SU-DHL-6 (cell line): ENCODE measurements around the gene KCNJ1.

Experiments used
- H2AFZ ChIP-seq: fragments of 200-600 bp; sonication (generic); 2 replicates; pipeline ENCODE4 v1.6.1; 2014; ENCODE audit warnings: low read depth, mild to moderate bottlenecking, moderate library complexity, mixed read lengths, antibody characterized with exemption, low read length; ENCODE audit not compliant: severe bottlenecking
- H3F3A ChIP-seq: fragments of 200-600 bp; shearing (Covaris generic); 2 replicates; pipeline ENCODE4 v1.6.0; 2016; ENCODE audit warnings: antibody characterized with exemption, mild to moderate bottlenecking; ENCODE audit not compliant: insufficient read depth
- H3K27ac ChIP-seq: fragments of 200-600 bp; sonication (generic); 2 replicates; pipeline ENCODE4 v1.5.1; 2016; ENCODE audit warnings: low read depth, mild to moderate bottlenecking, low read length, moderate library complexity, mixed read lengths
- H3K27me3 ChIP-seq: fragments of 200-600 bp; sonication (generic), shearing (Covaris generic); 2 replicates; pipeline ENCODE4 v1.6.0; 2014; ENCODE audit warnings: mild to moderate bottlenecking, low read length
- H3K36me3 ChIP-seq: fragments of 200-600 bp; sonication (generic); 2 replicates; pipeline ENCODE4 v1.6.1; 2014; ENCODE audit warnings: mild to moderate bottlenecking, low read length, mixed read lengths
- H3K4me2 ChIP-seq: fragments of 300-600, 200-600 bp; shearing (Covaris generic), sonication (generic); 2 replicates; pipeline ENCODE4 v1.6.0; 2014; ENCODE audit warnings: low read length, low read depth, mild to moderate bottlenecking; ENCODE audit not compliant: poor library complexity, severe bottlenecking
- H3K4me3 ChIP-seq: fragments of 200-600 bp; sonication (generic); 2 replicates; pipeline ENCODE4 v1.5.1; 2014; ENCODE audit warnings: antibody characterized with exemption, low read length, mild to moderate bottlenecking, mixed read lengths; ENCODE audit not compliant: insufficient read depth, poor library complexity, severe bottlenecking
- H3K79me2 ChIP-seq: fragments of 200-600 bp; sonication (generic); 2 replicates; pipeline ENCODE4 v1.6.1; 2014; ENCODE audit warnings: mild to moderate bottlenecking, low read length, moderate library complexity; ENCODE audit not compliant: insufficient read depth
- H3K9ac ChIP-seq: fragments of 200-600 bp; sonication (generic); 2 replicates; pipeline ENCODE4 v1.7.0; 2014; ENCODE audit warnings: mild to moderate bottlenecking, low read length
- H3K9me2 ChIP-seq: fragments of 200-600 bp; sonication (generic); replicated peaks from 2 replicates; pipeline ENCODE4 v1.6.1; 2014; ENCODE audit warnings: low read length; ENCODE audit not compliant: insufficient read depth
- H3K9me3 ChIP-seq: fragments of 200-600 bp; sonication (generic); 2 replicates; pipeline ENCODE4 v1.6.1; 2014; ENCODE audit warnings: low read length, mixed read lengths; ENCODE audit not compliant: insufficient read depth
- H4K20me1 ChIP-seq: fragments of 200-600 bp; sonication (generic); 2 replicates; pipeline ENCODE4 v1.6.1; 2014; ENCODE audit warnings: low read depth, mild to moderate bottlenecking, antibody characterized with exemption, low read length, moderate library complexity, mixed read lengths
- CTCF ChIP-seq: fragments of 200-600 bp; sonication (generic); IDR thresholded peaks from one replicate; pipeline ENCODE4 v1.5.1; 2017; ENCODE audit warnings: antibody characterized with exemption, mild to moderate bottlenecking, low read length, moderate library complexity; ENCODE audit not compliant: insufficient read depth, poor library complexity, severe bottlenecking
- EZH2phosphoT487 ChIP-seq: fragments of 200-600 bp; sonication (generic), shearing (Covaris generic); conservative IDR thresholded peaks from 2 replicates; pipeline ENCODE4 v1.6.1; 2018; ENCODE audit warnings: mild to moderate bottlenecking, antibody characterized with exemption, low read length, moderate library complexity, mixed read lengths

Gene KCNJ1

GRCh38 chr11:128909438-128910125 lies 42.5 kb upstream of the KCNJ1 start:
- Histone ChIP-seq H3K79me2 (no peaks in the 10 kb centered on the region), H3K4me3 (no peak overlapping the region), H2AFZ (no peak overlapping the region), H3F3A (no peaks in the 10 kb centered on the region), H3K36me3 (no peaks in the 10 kb centered on the region), H3K9ac (no peak overlapping the region), H3K27me3 (no peaks in the 10 kb centered on the region), H3K27ac (no peak overlapping the region), H3K9me2 (no peaks in the 10 kb centered on the region), H3K4me2 (no peak overlapping the region), H3K9me3 (no peaks in the 10 kb centered on the region), H4K20me1 (no peaks in the 10 kb centered on the region)
- TF ChIP-seq CTCF = no peak
- no peak for TF ChIP-seq EZH2phosphoT487

GRCh38 chr11:128908391-128909246 lies 41.5 kb upstream of the KCNJ1 start:
- Histone ChIP-seq H3K4me3 (no peak overlapping the region), H3K9ac (no peak overlapping the region), H3K27me3 (no peaks in the 10 kb centered on the region), H2AFZ (no peak overlapping the region), H3F3A (no peaks in the 10 kb centered on the region), H3K79me2 (no peaks in the 10 kb centered on the region), H3K4me2 (no peak overlapping the region), H3K36me3 (no peaks in the 10 kb centered on the region), H4K20me1 (no peaks in the 10 kb centered on the region), H3K27ac (no peak overlapping the region), H3K9me3 (no peaks in the 10 kb centered on the region), H3K9me2 (no peaks in the 10 kb centered on the region)
- TF ChIP-seq EZH2phosphoT487 (no peak), CTCF (no peak)

GRCh38 chr11:128907585-128907984 lies 40.5 kb upstream of the KCNJ1 start:
- H3K36me3 ChIP-seq = no peaks in the 10 kb centered on the region
- H3K27ac ChIP-seq = no peak overlapping the region
- TF ChIP-seq EZH2phosphoT487 = no peak
- no peak for TF ChIP-seq CTCF
- H3K79me2 ChIP-seq = no peaks in the 10 kb centered on the region
- H3K9me2 ChIP-seq = no peaks in the 10 kb centered on the region
- H3K9me3 ChIP-seq = no peaks in the 10 kb centered on the region
- H3K4me3 ChIP-seq = no peak overlapping the region
- H3K4me2 ChIP-seq = no peak overlapping the region
- no peak overlapping the region for H3K9ac ChIP-seq
- H2AFZ ChIP-seq = no peak overlapping the region
- no peaks in the 10 kb centered on the region for H3F3A ChIP-seq
- H4K20me1 ChIP-seq = no peaks in the 10 kb centered on the region
- no peaks in the 10 kb centered on the region for H3K27me3 ChIP-seq
